Skeletal muscle tissue (tissue), 4 donors: ENCODE data around the gene FSTL1. TPM values are rescaled to one million over a fixed set of nuclear protein-coding genes. Genes with fewer than 3 reads are reported as not detected.

Experiments used
- H3K27ac ChIP-seq: one replicate; pipeline ENCODE4 v1.7.0; 2013; ENCODE audit warnings: mild to moderate bottlenecking, low read depth, low read length, inconsistent platforms
- H3K27me3 ChIP-seq, 3 donors: one replicate each; pipeline ENCODE4 v1.7.0; 2013; ENCODE audit warnings: low read length in 3 of 3; ENCODE audit not compliant: control insufficient read depth in 3 of 3, insufficient read depth in 3 of 3
- H3K36me3 ChIP-seq, 3 donors: one replicate each; pipeline ENCODE4 v1.7.0; 2013; ENCODE audit warnings: low read length in 3 of 3; ENCODE audit not compliant: control insufficient read depth in 3 of 3, insufficient read depth in 3 of 3
- H3K4me1 ChIP-seq, 3 donors: one replicate each; pipeline ENCODE4 v1.7.0; 2013; ENCODE audit warnings: low read length in 3 of 3, mild to moderate bottlenecking in 3 of 3; ENCODE audit not compliant: control insufficient read depth in 3 of 3, insufficient read depth in 3 of 3
- H3K4me3 ChIP-seq, 3 donors: one replicate each; pipeline ENCODE4 v1.7.0; 2013; ENCODE audit warnings: low read length in 3 of 3
- H3K9ac ChIP-seq, 3 donors: one replicate each; pipeline ENCODE4 v1.7.0; 2013; ENCODE audit warnings: low read length in 3 of 3, mild to moderate bottlenecking in 3 of 3, moderate library complexity in 2 of 3, low read depth in 1 of 3
- H3K9me3 ChIP-seq, 3 donors: one replicate each; pipeline ENCODE4 v1.7.0; 2013; ENCODE audit warnings: low read length in 3 of 3; ENCODE audit not compliant: control insufficient read depth in 3 of 3
- total RNA-seq: library from RNA; depleted of rRNA; stranded (reverse); fragments of >200 nt; gene quantifications from one replicate; pipeline ENCODE4 v1.2.3, GENCODE V29; 2014
- donor health status: Osteomylitis.

Gene FSTL1
- total RNA-seq, 1 donor from 2014 or later = 377 TPM

DNA sequence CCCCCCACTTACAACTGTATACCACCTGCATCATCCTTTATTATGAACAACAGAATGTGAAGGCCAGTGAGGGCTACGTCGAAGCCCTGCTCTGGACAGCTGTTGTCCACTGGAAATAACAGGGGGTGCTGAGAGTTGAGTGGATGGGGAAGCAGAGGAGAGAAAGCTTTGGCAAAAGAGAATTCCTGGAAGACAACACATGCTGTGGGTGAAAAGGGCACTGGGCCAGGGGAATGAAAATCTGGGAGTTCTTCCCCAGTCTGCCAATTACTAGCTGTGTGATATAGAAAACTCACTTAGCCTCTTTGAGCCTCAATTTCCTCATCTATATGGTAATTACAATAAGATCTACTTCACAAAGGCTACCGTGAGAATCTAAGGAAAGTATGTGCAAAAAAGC, 40.7 kb downstream of the FSTL1 start:
- Histone ChIP-seq H3K4me1 (peaks cover 0 to 10% (median 0%) of the 10 kb centered on the region in 3 donors), H3K9ac (no peak overlapping the region)

DNA sequence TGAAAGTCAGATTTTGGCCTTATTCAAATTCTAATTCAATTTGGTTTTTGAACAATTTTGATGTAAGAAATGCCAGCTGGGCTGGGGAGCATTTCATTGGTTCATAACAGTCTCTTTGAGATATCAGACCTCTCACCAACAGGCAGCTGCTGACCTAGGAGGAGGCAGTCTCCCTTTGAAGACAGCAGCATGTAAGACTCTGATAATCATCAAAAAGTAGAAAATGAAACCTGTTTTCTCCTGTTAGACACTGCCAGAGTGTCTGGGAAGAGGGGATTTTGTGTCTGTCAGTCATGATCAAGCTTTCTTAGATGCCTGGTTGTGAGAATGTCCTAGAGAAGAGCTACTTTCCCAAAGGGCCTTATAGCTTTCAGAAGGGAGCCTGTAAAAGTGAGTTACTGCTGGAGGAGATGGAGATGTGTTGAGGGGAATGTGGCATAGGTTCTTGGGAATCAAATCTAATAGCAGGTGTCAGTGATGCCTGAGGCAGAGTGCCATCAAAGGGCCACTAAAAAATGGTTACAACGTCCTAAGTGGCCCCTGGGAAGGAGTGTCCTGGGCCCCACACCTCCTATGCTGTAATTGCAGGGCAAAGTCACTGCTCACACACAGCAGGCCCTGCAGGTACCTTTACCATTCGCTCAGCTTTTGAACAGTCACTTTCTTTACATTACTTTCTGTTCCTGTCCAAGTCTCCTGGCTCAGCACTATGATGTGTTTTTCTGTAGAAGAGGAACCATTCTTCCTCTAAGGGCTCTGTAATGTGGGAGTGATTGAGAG, 43.1 kb downstream of the FSTL1 start:
- peaks cover 0 to 10% (median 0%) of the 10 kb centered on the region in 3 donors for H3K4me1 ChIP-seq
- no peak overlapping the region for H3K4me3 ChIP-seq
- H3K27ac ChIP-seq = no peak overlapping the region
- no peaks in the 10 kb centered on the region for H3K9me3 ChIP-seq
- H3K36me3 ChIP-seq = peaks cover 22 to 60% (median 24%) of the 10 kb centered on the region in 3 donors
- no peak overlapping the region for H3K9ac ChIP-seq
- no peaks in the 10 kb centered on the region for H3K27me3 ChIP-seq

More for the DNA sequence above, 40.7 kb downstream of the FSTL1 start:
- Histone ChIP-seq H3K27me3 (no peaks in the 10 kb centered on the region), H3K27ac (no peak overlapping the region), H3K9me3 (no peaks in the 10 kb centered on the region), H3K4me3 (no peak overlapping the region), H3K36me3 (peaks cover 18 to 49% (median 21%) of the 10 kb centered on the region in 3 donors)

DNA sequence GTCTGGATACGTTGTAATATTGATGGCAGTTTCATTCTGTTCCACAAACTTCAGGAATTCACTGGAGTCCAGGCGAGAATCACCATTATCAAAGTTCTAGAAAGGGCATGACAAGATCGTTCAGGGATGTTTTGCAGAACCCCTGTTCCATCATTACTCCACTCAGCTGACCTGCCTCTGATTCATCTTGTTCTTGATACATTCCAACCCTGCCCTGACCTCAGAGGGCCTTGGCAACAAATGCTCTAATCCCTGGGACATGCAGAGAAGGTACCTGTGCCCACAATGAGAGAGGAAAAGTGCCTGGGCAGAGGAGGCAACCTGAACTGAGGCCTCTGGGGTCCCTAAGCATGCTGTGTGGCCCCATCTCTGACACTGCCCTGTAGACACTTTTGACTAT, 45.9 kb downstream of the FSTL1 start:
- no peak overlapping the region for H3K4me3 ChIP-seq
- no peaks in the 10 kb centered on the region for H3K4me1 ChIP-seq
- no peaks in the 10 kb centered on the region for H3K9me3 ChIP-seq
- H3K9ac ChIP-seq = no peak overlapping the region
- peaks cover 30 to 75% (median 35%) of the 10 kb centered on the region in 3 donors for H3K36me3 ChIP-seq
- no peaks in the 10 kb centered on the region for H3K27me3 ChIP-seq
- H3K27ac ChIP-seq = no peak overlapping the region

DNA sequence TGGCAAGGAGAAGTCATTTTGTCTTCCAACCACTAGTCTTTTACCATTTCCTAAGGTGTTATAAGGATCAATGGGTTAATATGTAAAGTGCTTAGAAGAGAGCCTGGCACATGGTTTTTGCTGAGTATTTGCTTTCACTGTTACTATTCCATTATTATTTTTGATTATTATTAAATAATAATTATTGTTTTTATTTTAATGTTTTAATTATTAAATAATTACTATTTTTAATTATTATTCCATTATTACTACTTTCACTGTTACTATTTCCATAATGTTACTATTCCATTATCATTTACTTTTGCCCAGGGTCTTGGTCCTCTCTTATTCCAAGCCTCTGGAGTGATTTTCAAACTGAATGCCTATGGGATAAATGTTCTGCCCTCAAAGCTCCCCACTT, 48.5 kb downstream of the FSTL1 start:
- Histone ChIP-seq H3K9ac (no peak overlapping the region), H3K27ac (no peak overlapping the region), H3K9me3 (no peaks in the 10 kb centered on the region), H3K27me3 (no peaks in the 10 kb centered on the region), H3K4me3 (no peak overlapping the region), H3K36me3 (peaks cover 29 to 73% (median 32%) of the 10 kb centered on the region in 3 donors), H3K4me1 (no peaks in the 10 kb centered on the region)

DNA sequence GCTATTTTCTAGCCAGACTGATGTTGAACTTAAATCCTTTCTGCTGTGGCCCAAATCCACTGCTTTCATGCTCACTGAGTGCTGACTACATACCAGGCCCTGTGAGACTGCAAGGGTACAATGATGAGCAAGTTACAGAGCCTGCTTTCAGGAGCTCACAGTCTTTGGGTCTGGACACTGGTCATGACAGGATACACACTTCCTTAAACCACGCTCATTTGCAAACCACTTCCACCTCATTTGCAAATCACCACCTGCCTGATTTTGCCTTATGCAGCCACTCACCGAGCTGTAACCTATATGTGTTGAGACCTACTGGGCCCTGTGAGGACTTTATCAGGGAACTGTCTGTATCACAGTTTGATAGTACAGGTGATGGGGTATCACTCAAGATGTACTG, 51.4 kb downstream of the FSTL1 start:
- no peaks in the 10 kb centered on the region for H3K27me3 ChIP-seq

DNA sequence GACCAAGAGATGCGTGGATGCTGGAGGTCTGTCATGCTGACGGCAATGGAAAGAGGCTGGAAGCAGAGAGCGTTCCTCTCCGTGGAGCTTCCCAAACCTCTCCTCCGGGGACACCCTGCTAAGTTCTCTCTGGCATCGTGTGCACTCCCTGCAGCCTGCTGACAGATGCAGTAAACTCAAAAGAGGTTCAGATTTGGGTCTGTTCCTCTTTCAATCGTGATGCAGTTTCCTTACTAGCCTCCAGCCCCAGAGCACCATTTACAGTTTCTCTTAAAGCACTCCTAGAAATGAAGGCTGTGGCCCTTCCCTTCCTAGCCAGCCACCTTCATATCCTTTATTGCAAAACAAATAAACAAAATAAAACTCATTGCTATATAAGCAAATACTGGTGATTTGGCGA, 54.3 kb downstream of the FSTL1 start:
- no peaks in the 10 kb centered on the region for H3K27me3 ChIP-seq
- peaks cover 14 to 52% (median 23%) of the 10 kb centered on the region in 3 donors for H3K36me3 ChIP-seq
- no peaks in the 10 kb centered on the region for H3K9me3 ChIP-seq
- no peak overlapping the region for H3K27ac ChIP-seq
- no peaks in the 10 kb centered on the region for H3K4me1 ChIP-seq
- no peak overlapping the region for H3K9ac ChIP-seq
- no peak overlapping the region for H3K4me3 ChIP-seq

More for the DNA sequence above, 51.4 kb downstream of the FSTL1 start:
- Histone ChIP-seq H3K4me1 (no peaks in the 10 kb centered on the region), H3K36me3 (peaks cover 22 to 67% (median 36%) of the 10 kb centered on the region in 3 donors), H3K9ac (no peak overlapping the region), H3K9me3 (no peaks in the 10 kb centered on the region), H3K4me3 (no peak overlapping the region), H3K27ac (no peak overlapping the region)

DNA sequence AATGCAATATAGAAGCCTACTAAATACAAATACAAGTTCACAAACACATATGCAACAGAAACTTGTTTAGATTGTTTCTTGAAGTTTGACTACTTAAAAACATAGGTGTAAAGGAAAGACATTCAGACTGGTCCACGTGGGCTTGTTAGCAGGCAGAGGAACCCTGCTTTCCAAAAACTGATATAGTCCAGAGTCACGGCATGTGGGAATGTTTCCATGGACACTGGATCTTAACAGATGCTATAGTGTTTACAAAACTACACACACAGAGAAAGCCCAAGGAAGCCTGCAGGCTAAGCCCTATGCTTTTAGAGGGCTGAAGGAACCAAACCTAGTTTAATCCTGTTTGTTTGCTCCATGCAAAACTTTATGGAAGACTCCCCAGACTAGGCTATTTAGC, 56.4 kb downstream of the FSTL1 start:
- H3K9ac ChIP-seq = no peak overlapping the region
- no peaks in the 10 kb centered on the region for H3K27me3 ChIP-seq
- peaks cover 4 to 31% (median 12%) of the 10 kb centered on the region in 3 donors for H3K36me3 ChIP-seq
- H3K4me1 ChIP-seq = no peaks in the 10 kb centered on the region
- H3K27ac ChIP-seq = no peak overlapping the region
- H3K9me3 ChIP-seq = no peaks in the 10 kb centered on the region
- no peak overlapping the region for H3K4me3 ChIP-seq

DNA sequence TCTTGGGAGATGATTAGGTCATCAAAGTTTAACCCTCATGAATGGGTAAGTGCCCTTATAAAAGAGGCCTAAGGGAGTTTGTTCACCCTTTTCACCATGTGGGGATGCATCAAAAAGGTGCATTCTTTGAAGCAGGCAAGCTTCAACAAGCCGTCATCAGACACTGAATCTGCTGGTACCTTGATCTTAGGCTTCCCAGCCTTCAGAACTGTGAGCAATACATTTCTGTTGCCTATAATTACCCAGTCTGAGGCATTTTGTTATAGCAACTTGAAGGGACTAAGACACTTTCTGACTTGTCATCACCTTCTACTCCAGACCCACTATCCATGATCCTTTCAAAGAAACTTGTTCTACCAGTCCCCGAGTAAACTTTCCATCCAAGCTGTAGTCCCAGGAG, 57.0 kb downstream of the FSTL1 start:
- H3K4me1 ChIP-seq = no peaks in the 10 kb centered on the region
- no peak overlapping the region for H3K9ac ChIP-seq
- peaks cover 4 to 26% (median 11%) of the 10 kb centered on the region in 3 donors for H3K36me3 ChIP-seq
- H3K9me3 ChIP-seq = no peaks in the 10 kb centered on the region
- H3K4me3 ChIP-seq = no peak overlapping the region
- no peak overlapping the region for H3K27ac ChIP-seq
- H3K27me3 ChIP-seq = no peaks in the 10 kb centered on the region

DNA sequence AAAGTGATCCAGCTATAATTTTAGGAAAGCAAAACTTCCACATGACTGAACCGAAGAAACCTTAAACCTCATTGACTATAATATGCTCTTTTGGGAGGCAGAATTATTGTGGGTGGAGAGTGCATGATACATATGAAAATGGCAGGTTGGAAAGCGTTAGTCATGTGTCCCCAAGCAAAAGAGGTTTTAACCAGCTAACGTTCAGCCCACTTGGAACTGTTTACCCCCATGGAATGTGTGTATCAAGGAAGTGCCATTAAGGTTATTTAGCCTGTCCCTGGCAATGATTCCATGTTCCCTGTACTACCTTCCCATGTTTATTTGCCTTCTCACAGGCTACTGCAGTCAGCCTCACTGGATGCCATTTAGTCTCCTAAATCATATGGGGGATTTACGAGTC, 57.5 kb downstream of the FSTL1 start:
- Histone ChIP-seq H3K9ac (no peak overlapping the region), H3K27ac (no peak overlapping the region), H3K36me3 (peaks cover 4 to 23% (median 8%) of the 10 kb centered on the region in 3 donors), H3K4me3 (no peak overlapping the region), H3K9me3 (no peaks in the 10 kb centered on the region), H3K27me3 (no peaks in the 10 kb centered on the region), H3K4me1 (no peaks in the 10 kb centered on the region)

DNA sequence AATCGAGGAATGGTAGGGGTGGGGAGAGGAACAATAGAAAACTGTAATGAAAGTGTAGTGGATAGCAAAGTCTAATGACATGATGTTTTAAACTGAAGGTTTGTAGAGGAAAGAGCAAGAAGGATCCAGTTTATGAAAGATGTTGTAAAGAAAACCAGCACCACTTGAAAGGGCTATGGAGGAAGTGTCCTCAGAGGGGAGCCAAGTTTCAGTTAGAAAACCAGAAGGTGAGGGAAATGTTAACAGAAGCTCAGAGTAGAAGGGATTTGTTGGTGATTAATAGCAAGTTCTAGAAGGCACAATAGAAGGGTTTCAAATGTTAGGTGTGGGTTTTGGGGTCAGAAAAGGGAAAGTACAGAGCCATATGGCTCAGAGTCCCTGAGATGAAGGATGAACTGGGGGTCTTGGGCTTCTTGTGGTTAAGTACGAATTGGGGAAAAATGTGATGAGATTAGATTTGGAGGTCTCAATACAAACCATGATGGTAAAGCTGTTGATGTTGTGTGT, 67.8 kb downstream of the FSTL1 start:
- Histone ChIP-seq H3K27ac (no peak overlapping the region), H3K4me3 (no peak overlapping the region), H3K4me1 (no peaks in the 10 kb centered on the region), H3K27me3 (no peaks in the 10 kb centered on the region), H3K36me3 (no peaks in the 10 kb centered on the region), H3K9ac (no peak overlapping the region), H3K9me3 (no peaks in the 10 kb centered on the region)
